T-helper 2 cell treated with Interferon-gamma antibody and Interleukin-4, amounts not matched to agents 100 ng/mL and 5 ng/mL, for 36 hours (primary cell): ENCODE data around the gene MYO9B. TPM values are rescaled to one million over a fixed set of nuclear protein-coding genes. Genes with fewer than 3 reads are reported as not detected.

Source experiments
- intact Hi-C: fragments of 100-400 bp; cut with micrococcal nuclease; formaldehyde crosslinking; loops from one replicate; pipeline ENCODE4 v1.15.1; 2023
- total RNA-seq: library from RNA; stranded (reverse); gene quantifications from 2 replicates; pipeline ENCODE4 v1.2.3, GENCODE V29; 2022

MYO9B gene
- total RNA-seq: 171 and 175 TPM in 2 replicates

- intact Hi-C loops: loop anchor here (1.0 to 10.0 kb wide), 3 partner anchors 140 to 190 kb away; partner anchors contain the start of genes BABAM1, OCEL1, USE1 and USHBP1
Measured at GRCh38 chr19:17075035-17075863, at the start of gene MYO9B, which contains the start of gene HAUS8. MYO9B (plus strand) TSS chr19:17075777; CDS start chr19:17101718, 25,941 bp downstream. HAUS8 (minus strand) TSS chr19:17075452; CDS start chr19:17075422, 30 bp downstream.

- intact Hi-C loops: no loop called here
Measured at GRCh38 chr19:17025991-17026658, 49.5 kb upstream of the MYO9B start.

- intact Hi-C loops: no loop called here
Measured at GRCh38 chr19:17026706-17027534, 48.7 kb upstream of the MYO9B start, which contains the start of gene CPAMD8. CPAMD8 (minus strand) TSS chr19:17026810; CDS start chr19:17026642, 168 bp downstream.

- intact Hi-C loops: no loop called here
Measured at GRCh38 chr19:17027535-17027975, 48.0 kb upstream of the MYO9B start.

GRCh38 chr19:17031741-17032140 lies 43.8 kb upstream of the MYO9B start:
- intact Hi-C loops: no loop called here

- intact Hi-C loops: no loop called here
Measured at GRCh38 chr19:17035842-17036424, 39.6 kb upstream of the MYO9B start.

DNA sequence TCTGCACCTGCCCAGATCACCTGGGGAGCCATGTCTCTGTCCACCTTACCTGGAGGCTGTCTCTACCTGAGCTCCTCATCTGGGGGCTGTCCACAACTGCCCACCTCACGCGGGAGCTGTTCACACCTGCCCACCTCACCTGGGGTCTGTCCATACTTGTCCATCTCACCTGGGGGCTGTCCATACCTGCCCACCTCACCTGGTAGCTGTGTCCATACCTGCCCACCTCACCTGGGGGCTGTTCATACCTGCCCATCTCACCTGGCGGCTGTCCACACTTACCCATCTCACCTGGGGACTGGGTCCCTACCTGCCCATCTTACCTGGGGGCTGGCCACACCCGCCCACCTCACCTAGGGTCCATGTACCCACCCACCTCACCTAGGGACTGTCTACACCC lies 38.9 kb upstream of the MYO9B start:
- intact Hi-C loops: no loop called here

- intact Hi-C loops: no loop called here
Measured at GRCh38 chr19:17037184-17037583, 38.4 kb upstream of the MYO9B start.

DNA sequence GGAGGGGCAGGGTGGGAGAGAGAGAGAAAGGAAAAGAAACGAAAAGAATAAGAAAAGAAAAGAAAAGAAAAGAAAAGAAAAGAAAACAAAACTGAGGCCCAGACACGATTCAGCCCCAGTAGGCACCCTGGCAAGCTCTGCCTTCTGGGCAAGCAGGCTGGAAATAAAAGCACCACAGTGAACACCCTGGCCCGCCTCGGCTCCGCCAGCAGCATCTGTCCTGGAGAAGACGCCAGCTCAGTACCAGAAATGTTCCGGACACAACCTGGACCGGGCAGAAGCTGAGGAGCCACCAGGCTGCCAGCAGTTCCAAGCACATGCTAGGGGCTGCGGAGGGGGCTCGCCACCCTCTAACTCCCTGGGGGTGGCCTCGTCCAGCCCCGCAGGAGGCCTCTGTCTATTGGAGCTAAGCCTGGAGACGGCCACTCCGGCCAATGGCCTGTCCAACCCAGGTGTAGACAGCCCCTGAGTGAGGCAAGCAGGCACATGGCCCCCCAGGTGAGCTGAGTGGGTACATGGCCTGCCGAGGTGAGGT lies 37.5 kb upstream of the MYO9B start:
- intact Hi-C loops: no loop called here

GRCh38 chr19:17041976-17042375 lies 33.6 kb upstream of the MYO9B start:
- intact Hi-C loops: no loop called here

DNA sequence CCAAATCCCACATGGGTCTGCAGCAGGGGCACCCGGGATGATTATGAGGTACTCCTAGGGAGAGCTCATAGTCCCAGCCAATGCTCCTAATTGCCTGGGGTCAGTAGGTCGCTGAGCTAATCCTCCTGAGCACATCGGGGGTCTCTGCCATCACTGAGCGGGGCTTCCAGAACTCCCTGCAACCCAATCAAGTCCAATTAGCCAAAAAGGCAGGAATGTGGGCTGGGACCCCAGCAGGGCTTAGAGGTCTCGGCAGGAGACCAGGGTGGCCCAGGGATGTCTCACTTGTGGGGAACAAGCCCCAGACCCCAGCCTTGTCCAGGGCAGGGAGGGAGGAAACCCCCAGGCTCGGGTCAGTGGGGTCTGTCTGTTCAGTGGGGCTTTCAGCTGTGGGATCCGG lies 31.8 kb upstream of the MYO9B start:
- intact Hi-C loops: no loop called here

DNA sequence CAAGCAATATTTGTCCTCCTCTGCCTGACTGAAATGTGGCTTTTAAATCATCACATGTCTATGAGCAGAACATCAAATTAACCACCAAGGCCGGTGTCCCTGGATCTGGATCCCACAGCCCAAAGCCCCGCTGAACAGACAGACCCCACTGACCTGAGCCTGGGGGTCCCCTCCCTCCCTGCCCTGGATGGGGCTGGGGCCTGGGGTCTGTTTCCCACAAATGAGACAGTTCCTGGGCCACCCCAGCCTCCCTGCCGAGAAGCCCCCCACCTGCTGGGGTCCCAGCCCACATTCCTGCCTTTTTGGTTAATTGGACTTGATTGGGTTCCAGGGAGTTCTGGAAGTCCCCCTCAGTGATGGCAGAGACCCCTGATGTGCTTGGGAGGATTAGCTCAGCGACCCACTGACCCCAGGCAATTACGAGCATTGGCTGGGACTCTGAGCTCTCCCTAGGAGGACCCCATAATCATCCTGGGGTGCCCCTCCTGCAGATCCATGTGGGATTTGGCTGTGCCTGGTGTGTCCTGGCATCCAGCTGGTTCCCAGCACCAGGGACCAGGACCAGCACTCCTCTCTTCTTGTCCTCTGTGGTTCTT lies 29.6 kb upstream of the MYO9B start:
- intact Hi-C loops: no loop called here

GRCh38 chr19:17048885-17049453 lies 26.6 kb upstream of the MYO9B start:
- intact Hi-C loops: no loop called here

- intact Hi-C loops: no loop called here
Measured at GRCh38 chr19:17049711-17050280, 25.8 kb upstream of the MYO9B start.

DNA sequence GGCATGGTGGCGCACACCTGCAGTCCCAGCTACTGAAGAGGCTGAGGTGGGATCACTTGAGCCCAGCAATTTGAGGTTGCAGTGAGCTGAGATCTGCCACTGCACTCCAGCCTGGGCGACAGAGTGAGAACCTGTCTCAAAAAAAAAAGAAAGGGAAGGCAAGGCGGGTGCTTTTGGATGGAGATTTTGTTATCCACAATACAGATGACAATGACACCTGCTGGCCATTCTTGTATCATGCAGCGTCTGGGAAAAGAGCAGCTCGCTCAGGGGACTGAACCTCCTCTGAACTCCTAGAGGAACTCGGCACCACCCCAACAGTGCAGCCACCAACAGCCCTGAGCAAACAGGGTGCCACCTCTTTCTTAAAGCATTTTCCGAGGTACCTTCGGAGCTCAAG lies 23.1 kb upstream of the MYO9B start:
- intact Hi-C loops: loop anchor here (1.0 to 2.0 kb wide), 2 partner anchors 274 to 281 kb away; no protein-coding TSS in a partner anchor

DNA sequence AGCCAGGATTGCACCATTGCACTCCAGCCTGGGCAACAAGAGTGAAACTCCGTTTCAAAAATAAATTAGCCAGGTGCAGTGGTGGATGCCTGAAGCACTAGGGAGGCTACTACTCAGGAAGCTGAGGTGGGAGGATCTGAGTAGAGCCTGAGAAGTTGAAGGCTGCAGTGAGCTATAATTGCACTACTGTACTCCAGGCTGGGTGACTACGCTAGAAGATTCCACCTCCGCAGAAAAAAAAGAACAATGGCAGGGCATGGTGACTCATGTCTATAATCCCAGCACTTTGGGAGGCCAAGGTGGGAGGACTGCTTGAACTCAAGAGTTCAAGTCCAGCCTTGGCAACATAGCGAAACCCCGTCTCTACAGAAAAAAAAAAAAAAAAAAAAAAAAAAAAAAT lies 20.8 kb upstream of the MYO9B start:
- intact Hi-C loops: no loop called here

GRCh38 chr19:17055636-17056035 lies 19.9 kb upstream of the MYO9B start:
- intact Hi-C loops: no loop called here

- intact Hi-C loops: no loop called here
Measured at GRCh38 chr19:17058236-17058635, 17.3 kb upstream of the MYO9B start.

DNA sequence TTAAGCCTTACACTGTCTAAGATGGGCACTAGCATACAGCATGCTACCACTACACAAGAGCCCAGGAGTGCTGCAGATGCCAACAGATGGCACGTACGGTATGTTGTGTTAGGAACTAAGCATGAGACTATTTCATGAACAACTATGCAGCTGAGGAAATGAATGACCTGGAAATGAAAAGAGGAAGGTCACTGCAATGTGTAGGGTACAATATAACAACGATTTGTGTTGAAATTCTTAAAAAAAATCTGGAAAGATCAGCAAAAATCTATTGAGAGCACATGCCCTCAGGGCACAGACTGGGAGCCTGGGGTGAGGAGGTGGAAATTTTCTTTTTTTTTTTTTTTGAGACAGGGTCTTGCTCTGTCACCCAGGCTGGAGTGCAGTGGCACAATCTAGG lies 14.8 kb upstream of the MYO9B start:
- intact Hi-C loops: no loop called here

DNA sequence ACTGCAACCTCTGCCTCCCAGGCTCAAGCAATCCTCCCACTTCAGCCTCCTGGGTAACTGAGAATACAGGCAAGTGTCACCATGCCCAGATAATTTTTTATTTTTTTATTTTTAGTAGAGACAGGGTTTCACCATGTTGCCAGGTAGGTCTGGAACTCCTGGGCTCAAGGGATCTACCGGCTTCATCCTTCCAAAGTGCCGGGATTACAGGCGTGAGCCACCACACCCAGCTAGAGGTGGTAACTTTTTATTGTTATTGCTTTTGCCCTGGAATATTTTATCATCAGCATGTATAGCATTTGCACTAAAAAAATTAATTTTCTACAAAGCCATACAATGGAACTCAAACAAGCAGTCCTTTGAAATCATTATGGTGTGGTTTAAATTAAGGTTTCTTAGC lies 14.4 kb upstream of the MYO9B start:
- intact Hi-C loops: no loop called here
